Astrocyte (in vitro differentiated cells and primary cell): ENCODE measurements around the gene NAB1. TPM values are rescaled to one million over a fixed set of nuclear protein-coding genes. Genes with fewer than 3 reads are reported as not detected.
A peak's percentile ranks its signal among the peaks of the same experiment; 100 is the strongest.

Experiments
- DNase-seq: peaks from one replicate; pipeline ENCODE4 v3.0.0-alpha.2; 2010; ENCODE audit warnings: low read depth
- FAIRE-seq: peaks from 2 replicates; lab custom pipeline; 2011; peaks lifted over from hg19 to GRCh38; lab: Jason Lieb, UNC
- H2AFZ ChIP-seq: 2 replicates; pipeline ENCODE4 v1.6.0; 2012; ENCODE audit warnings: low read depth, low read length, inconsistent platforms
- H3K27ac ChIP-seq: 2 replicates; pipeline ENCODE4 v1.5.1; 2011; ENCODE audit warnings: low read depth, low read length, inconsistent platforms
- H3K27me3 ChIP-seq: 2 replicates; pipeline ENCODE4 v1.6.0; 2011; ENCODE audit warnings: low read length, inconsistent platforms; ENCODE audit not compliant: insufficient read depth
- H3K36me3 ChIP-seq: 2 replicates; pipeline ENCODE4 v1.5.1; 2011; ENCODE audit warnings: low read length, inconsistent platforms; ENCODE audit not compliant: insufficient read depth
- H3K4me1 ChIP-seq: 2 replicates; pipeline ENCODE4 v1.5.1; 2011; ENCODE audit warnings: low read length, inconsistent platforms; ENCODE audit not compliant: insufficient read depth
- H3K4me2 ChIP-seq: 2 replicates; pipeline ENCODE4 v1.6.0; 2012; ENCODE audit warnings: low read length, inconsistent platforms
- H3K4me3 ChIP-seq: 2 replicates; pipeline ENCODE4 v1.5.1; 2011; ENCODE audit warnings: low read depth, mild to moderate bottlenecking, low read length, inconsistent platforms; ENCODE audit not compliant: insufficient read depth
- H3K79me2 ChIP-seq: 2 replicates; pipeline ENCODE4 v1.6.0; 2012; ENCODE audit warnings: mild to moderate bottlenecking, low read length, inconsistent platforms; ENCODE audit not compliant: insufficient read depth
- H3K9ac ChIP-seq: 2 replicates; pipeline ENCODE4 v1.6.0; 2012; ENCODE audit warnings: mild to moderate bottlenecking, low read length, inconsistent platforms
- H3K9me3 ChIP-seq: 2 replicates; pipeline ENCODE4 v1.5.1; 2012; ENCODE audit warnings: low read depth, mild to moderate bottlenecking, low read length, inconsistent platforms; ENCODE audit not compliant: insufficient read depth
- H4K20me1 ChIP-seq: 2 replicates; pipeline ENCODE4 v1.6.0; 2012; ENCODE audit warnings: low read length, inconsistent platforms; ENCODE audit not compliant: insufficient read depth
- H3K27ac Mint-ChIP-seq: one replicate; pipeline ENCODE4 v1.8.0; 2021; ENCODE audit warnings: mild to moderate bottlenecking, mixed read lengths; ENCODE audit not compliant: unreplicated experiment
- H3K27me3 Mint-ChIP-seq: one replicate; pipeline ENCODE4 v1.8.0; 2021; ENCODE audit warnings: low read depth, mixed read lengths; ENCODE audit not compliant: unreplicated experiment
- H3K36me3 Mint-ChIP-seq: one replicate; pipeline ENCODE4 v1.8.0; 2021; ENCODE audit warnings: low read depth, mixed read lengths; ENCODE audit not compliant: unreplicated experiment
- H3K4me1 Mint-ChIP-seq: one replicate; pipeline ENCODE4 v1.8.0; 2021; ENCODE audit warnings: low read depth, mixed read lengths; ENCODE audit not compliant: unreplicated experiment
- H3K4me3 Mint-ChIP-seq: one replicate; pipeline ENCODE4 v1.8.0; 2021; ENCODE audit warnings: mild to moderate bottlenecking, moderate library complexity, mixed read lengths; ENCODE audit not compliant: unreplicated experiment
- H3K9me3 Mint-ChIP-seq: one replicate; pipeline ENCODE4 v1.8.0; 2021; ENCODE audit warnings: mild to moderate bottlenecking, mixed read lengths; ENCODE audit not compliant: unreplicated experiment
- CTCF ChIP-seq: IDR thresholded peaks from 2 replicates; pipeline ENCODE4 v1.5.1; 2011; ENCODE audit warnings: low read depth, mild to moderate bottlenecking, inconsistent platforms, low read length, moderate library complexity; ENCODE audit not compliant: insufficient read depth
- EZH2 ChIP-seq: IDR thresholded peaks from 2 replicates; pipeline ENCODE4 v1.6.1; 2012; ENCODE audit warnings: mild to moderate bottlenecking, low read length, inconsistent platforms; ENCODE audit not compliant: insufficient read depth
- total RNA-seq: library from RNA; stranded (reverse); gene quantifications from 2 replicates; pipeline ENCODE4 v1.2.1, GENCODE V29; 2021

Gene NAB1
- total RNA-seq, 1 donor from 2014 or later, result 25.4 TPM

GRCh38 chr2:190626641-190627210, 22.2 kb upstream of the NAB1 start:
- H3K27me3 Mint-ChIP-seq, result peaks cover 5% of the 10 kb centered on the region
- no peaks in the 10 kb centered on the region for H4K20me1 ChIP-seq
- TF ChIP-seq EZH2 (no peak), CTCF (no peak)
- no peak overlapping the region for H3K4me3 Mint-ChIP-seq
- H3K27ac ChIP-seq, result no peak overlapping the region
- H3K27ac Mint-ChIP-seq, result no peak overlapping the region
- no peaks in the 10 kb centered on the region for H3K27me3 ChIP-seq
- no peak overlapping the region for H3K9ac ChIP-seq
- no peaks in the 10 kb centered on the region for H3K36me3 Mint-ChIP-seq
- H3K4me3 ChIP-seq, result no peak overlapping the region
- H3K79me2 ChIP-seq, result no peaks in the 10 kb centered on the region
- H3K36me3 ChIP-seq, result no peaks in the 10 kb centered on the region
- no peak overlapping the region for H2AFZ ChIP-seq
- H3K9me3 Mint-ChIP-seq, result peaks cover 4% of the 10 kb centered on the region
- H3K4me1 Mint-ChIP-seq, result no peaks in the 10 kb centered on the region
- DNase-seq (no peak), FAIRE-seq (no peak)
- no peak overlapping the region for H3K4me2 ChIP-seq
- H3K9me3 ChIP-seq, result no peaks in the 10 kb centered on the region
- no peaks in the 10 kb centered on the region for H3K4me1 ChIP-seq

DNA sequence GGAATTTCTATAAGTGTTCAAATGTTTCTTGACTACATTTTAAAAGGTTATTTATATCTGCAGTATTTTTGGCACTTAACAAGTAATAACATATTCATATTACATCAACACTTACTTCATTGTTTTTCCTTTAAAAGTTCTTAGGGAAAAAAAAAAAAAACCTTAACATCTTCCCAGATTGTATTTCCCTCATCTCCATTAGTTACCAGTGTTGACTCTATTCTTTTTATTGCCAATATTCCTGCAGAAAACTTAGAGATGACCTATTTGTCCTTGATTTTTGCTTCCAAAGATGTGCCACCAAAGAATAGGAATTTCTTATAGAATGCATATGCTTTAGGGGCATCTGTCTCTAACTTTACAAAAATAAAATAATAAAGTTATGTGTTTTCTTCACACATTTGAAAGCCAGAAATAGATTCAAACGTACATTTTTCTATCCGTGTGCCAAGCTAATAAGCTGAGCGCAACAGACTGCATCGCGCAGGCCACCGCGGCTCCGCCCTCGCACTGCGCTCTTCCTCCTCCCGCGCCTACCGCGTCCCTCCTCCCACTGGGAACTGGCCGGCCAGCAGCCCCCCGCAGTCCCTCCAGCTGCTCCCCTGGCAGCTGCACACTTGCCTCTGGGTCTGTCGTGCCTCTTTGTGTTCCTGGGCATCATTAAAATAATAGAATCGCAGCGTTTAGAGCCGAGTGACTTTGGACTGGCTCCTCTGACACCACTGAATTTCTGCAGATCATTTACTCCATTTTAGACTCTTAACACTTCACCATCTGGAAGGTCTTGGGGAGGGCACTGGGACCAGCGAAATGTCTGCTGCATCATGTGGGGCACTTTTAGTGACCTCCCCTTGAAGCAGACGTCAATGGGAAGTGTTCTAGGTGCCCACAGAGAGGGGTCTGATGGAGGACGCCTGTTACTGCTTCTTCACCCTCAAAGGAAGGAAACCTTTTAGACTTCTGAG, 21.2 kb upstream of the NAB1 start:
- Mint-ChIP-seq H3K9me3 (peaks cover 4% of the 10 kb centered on the region), H3K27ac (no peak overlapping the region), H3K27me3 (peaks cover 5% of the 10 kb centered on the region), H3K36me3 (no peaks in the 10 kb centered on the region), H3K4me1 (no peaks in the 10 kb centered on the region), H3K4me3 (no peak overlapping the region)
- no peaks in the 10 kb centered on the region for H3K36me3 ChIP-seq
- H3K4me3 ChIP-seq, result peak overlapping the region; percentile 38
- H2AFZ ChIP-seq, result peak overlapping the region; percentile 90
- H3K27ac ChIP-seq, result no peak overlapping the region
- DNase-seq, result peak; percentile 12
- no peaks in the 10 kb centered on the region for H3K9me3 ChIP-seq
- no peaks in the 10 kb centered on the region for H3K27me3 ChIP-seq
- H3K4me2 ChIP-seq, result peak overlapping the region; percentile 85
- no peak for TF ChIP-seq EZH2
- no peak for TF ChIP-seq CTCF
- H3K9ac ChIP-seq, result peak overlapping the region; percentile 30
- no peak for FAIRE-seq
- H3K4me1 ChIP-seq, result no peaks in the 10 kb centered on the region
- no peaks in the 10 kb centered on the region for H3K79me2 ChIP-seq
- no peaks in the 10 kb centered on the region for H4K20me1 ChIP-seq
